Measurements from ENCODE around the gene PPP1R37.

PPP1R37 gene

GRCh38 chr19:45177817-45178261 is 84.9 kb downstream of the PPP1R37 start, which contains the start of gene TRAPPC6A:
Gene TRAPPC6A (minus strand): TSS chr19:45178237. CDS start chr19:45178218, 19 bp downstream.
- Histone ChIP-seq H3K27ac (peak within 1 kb of the TSS; percentile 69), H3K4me3 (IDR thresholded peaks at IDR 0.05; ENCODE audit: insufficient read depth, low read depth, low read length) (peak within 1 kb of the TSS; percentile 47), H3K27me3 (ENCODE audit: insufficient read depth, low read depth) (no peaks in the 10 kb centered on the region), H3K9ac (peak within 1 kb of the TSS; percentile 63), H3K4me2 (peak within 1 kb of the TSS; percentile 99), H3K79me2 (ENCODE audit: insufficient read depth, low read depth) (peaks cover 43% of the 10 kb centered on the region; the same call in 1 of the 2 replicates), H3K36me3 (ENCODE audit: insufficient read depth) (no peaks in the 10 kb centered on the region), H2AFZ (ENCODE audit: low read depth) (peak within 1 kb of the TSS; percentile 66), H4K20me1 (ENCODE audit: insufficient read depth) (no peaks in the 10 kb centered on the region), H3K4me1 (ENCODE audit: low read depth, poor library complexity, severe bottlenecking) (peaks cover 34% of the 10 kb centered on the region)
- TF ChIP-seq CTCF (conservative IDR thresholded peaks at IDR 0.05; ENCODE audit: low read depth, low read length), result no peak

GRCh38 chr19:45178262-45179071 is 85.5 kb downstream of the PPP1R37 start, which contains the start of gene BLOC1S3:
Gene BLOC1S3 (plus strand): TSS chr19:45178784. CDS start chr19:45179297, 513 bp downstream.
- H3K27me3 ChIP-seq (ENCODE audit: insufficient read depth, low read depth), result no peaks in the 10 kb centered on the region
- H2AFZ ChIP-seq (ENCODE audit: low read depth), result peak within 1 kb of the TSS; percentile 66
- H3K36me3 ChIP-seq (ENCODE audit: insufficient read depth), result no peaks in the 10 kb centered on the region
- peaks cover 43% of the 10 kb centered on the region; the same call in 1 of the 2 replicates for H3K79me2 ChIP-seq (ENCODE audit: insufficient read depth, low read depth)
- H4K20me1 ChIP-seq (ENCODE audit: insufficient read depth), result no peaks in the 10 kb centered on the region
- peak within 1 kb of the TSS; percentile 99 for H3K4me2 ChIP-seq
- peak within 1 kb of the TSS; percentile 69 for H3K27ac ChIP-seq
- H3K9ac ChIP-seq, result peak within 1 kb of the TSS; percentile 63
- H3K4me3 ChIP-seq (IDR thresholded peaks at IDR 0.05; ENCODE audit: insufficient read depth, low read depth, low read length), result peak within 1 kb of the TSS; percentile 47
- TF ChIP-seq CTCF (conservative IDR thresholded peaks at IDR 0.05; ENCODE audit: low read depth, low read length), result peak; percentile 59; the same call in 1 of the 2 replicates
- H3K4me1 ChIP-seq (ENCODE audit: low read depth, poor library complexity, severe bottlenecking), result peaks cover 34% of the 10 kb centered on the region

GRCh38 chr19:45179072-45179891 is 86.3 kb downstream of the PPP1R37 start:
- no peaks in the 10 kb centered on the region for H3K27me3 ChIP-seq (ENCODE audit: insufficient read depth, low read depth)
- TF ChIP-seq CTCF (conservative IDR thresholded peaks at IDR 0.05; ENCODE audit: low read depth, low read length), result no peak
- H3K36me3 ChIP-seq (ENCODE audit: insufficient read depth), result no peaks in the 10 kb centered on the region
- H4K20me1 ChIP-seq (ENCODE audit: insufficient read depth), result no peaks in the 10 kb centered on the region
- no peak overlapping the region for H3K4me3 ChIP-seq (IDR thresholded peaks at IDR 0.05; ENCODE audit: insufficient read depth, low read depth, low read length)
- H3K27ac ChIP-seq, result peak overlapping the region; percentile 69
- peak overlapping the region; percentile 63 for H3K9ac ChIP-seq
- H3K4me1 ChIP-seq (ENCODE audit: low read depth, poor library complexity, severe bottlenecking), result peaks cover 27% of the 10 kb centered on the region
- peaks cover 43% of the 10 kb centered on the region; the same call in 1 of the 2 replicates for H3K79me2 ChIP-seq (ENCODE audit: insufficient read depth, low read depth)
- H3K4me2 ChIP-seq, result peak overlapping the region; percentile 75
- peak overlapping the region; percentile 66 for H2AFZ ChIP-seq (ENCODE audit: low read depth)

- Histone ChIP-seq H3K27me3 (ENCODE audit: insufficient read depth, low read depth) (no peaks in the 10 kb centered on the region), H3K79me2 (ENCODE audit: insufficient read depth, low read depth) (peaks cover 43% of the 10 kb centered on the region; the same call in 1 of the 2 replicates), H4K20me1 (ENCODE audit: insufficient read depth) (no peaks in the 10 kb centered on the region), H3K36me3 (ENCODE audit: insufficient read depth) (no peaks in the 10 kb centered on the region), H3K9ac (peak overlapping the region; percentile 63; the same call in 1 of the 2 replicates), H2AFZ (ENCODE audit: low read depth) (peak overlapping the region; percentile 66; the same call in 1 of the 2 replicates), H3K27ac (peak overlapping the region; percentile 69), H3K4me3 (IDR thresholded peaks at IDR 0.05; ENCODE audit: insufficient read depth, low read depth, low read length) (no peak overlapping the region), H3K4me2 (peak overlapping the region; percentile 75), H3K4me1 (ENCODE audit: low read depth, poor library complexity, severe bottlenecking) (peaks cover 24% of the 10 kb centered on the region)
- TF ChIP-seq CTCF (conservative IDR thresholded peaks at IDR 0.05; ENCODE audit: low read depth, low read length), result no peak
These were observed 87.0 kb downstream of the PPP1R37 start for GRCh38 chr19:45179892-45180370.

Data from KMS-11 (cell line).